ENCODE measurements around the gene EMC6. TPM values are rescaled to one million over a fixed set of nuclear protein-coding genes. Genes with fewer than 3 reads are reported as not detected.

Gene EMC6
- polyA plus RNA-seq, 1 donor (not counting 4 experiments of a cell fraction or from before 2014, with no cell fraction given) = 35.4 TPM

DNA sequence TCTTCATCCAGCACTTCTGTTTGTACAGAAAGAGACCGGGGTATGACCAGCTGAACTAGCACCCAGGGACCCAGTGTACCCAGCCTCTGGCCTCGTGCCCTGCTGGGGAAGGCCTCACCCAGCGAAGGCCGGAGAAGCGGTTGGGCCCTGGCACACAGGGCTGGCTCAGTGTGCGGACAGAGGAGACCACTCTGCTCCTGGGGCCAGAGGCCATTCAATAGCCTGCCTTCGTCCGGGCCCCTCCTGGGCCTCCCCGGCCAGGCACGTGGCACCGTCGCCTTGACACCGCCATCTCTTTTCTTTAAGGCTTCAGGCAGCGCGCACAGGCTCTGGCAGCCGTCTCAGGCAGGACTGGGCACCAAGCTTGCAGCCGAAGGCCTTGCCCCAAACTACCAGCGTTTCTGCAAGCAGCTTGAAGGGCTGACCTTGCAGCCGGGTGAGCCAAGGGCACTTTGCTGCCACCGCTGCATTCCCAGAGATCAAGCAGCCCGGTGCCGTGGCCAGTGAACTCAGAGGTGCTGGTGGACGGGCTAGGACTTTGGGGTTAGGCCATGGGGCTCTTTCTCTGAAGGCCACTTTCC is 8.2 kb upstream of the EMC6 start:
- Histone ChIP-seq H3K9me1 (ENCODE audit: control insufficient read depth, extremely low read depth, insufficient read depth, low read length) (peaks cover 7% of the 10 kb centered on the region), H3K9ac (ENCODE audit: control insufficient read depth, extremely low read depth, insufficient read depth, low read length) (no peak overlapping the region), H3K4me2 (ENCODE audit: control insufficient read depth, extremely low read depth, insufficient read depth, low read depth, low read length) (no peak overlapping the region), H3K4me1 (ENCODE audit: control insufficient read depth, extremely low read depth, insufficient read depth, low read length) (peaks cover 17% of the 10 kb centered on the region), H2AFZ (ENCODE audit: control insufficient read depth, low read length) (no peak overlapping the region), H3K27ac (ENCODE audit: control insufficient read depth, insufficient read depth, low read length) (peak overlapping the region; percentile 47), H3K79me2 (ENCODE audit: control insufficient read depth, insufficient read depth, low read length) (peaks cover 12% of the 10 kb centered on the region), H3K4me3 (ENCODE audit: control insufficient read depth in 2 of 3, extremely low read depth in 1 of 3, insufficient read depth in 2 of 3, low read depth in 1 of 3, low read length in 3 of 3) (no peak overlapping the region), H4K20me1 (ENCODE audit: control insufficient read depth, extremely low read depth, insufficient read depth, low read length) (peaks cover 8% of the 10 kb centered on the region), H3K36me3 (ENCODE audit: control insufficient read depth in 2 of 2, extremely low read depth in 1 of 2, insufficient read depth in 2 of 2, low read length in 2 of 2) (peaks cover 21 to 24% of the 10 kb centered on the region in 2 experiments), H3K27me3 (ENCODE audit: control insufficient read depth, extremely low read depth, insufficient read depth, low read length) (no peaks in the 10 kb centered on the region), H3K9me3 (ENCODE audit: control insufficient read depth, low read depth, low read length) (no peaks in the 10 kb centered on the region)
- no peak for DNase-seq (ENCODE audit: low read depth, low spot score)
- TF ChIP-seq EZH2 (IDR thresholded peaks at IDR 0.05; ENCODE audit: low read length) = no peak
- TF ChIP-seq, protein P1, sequence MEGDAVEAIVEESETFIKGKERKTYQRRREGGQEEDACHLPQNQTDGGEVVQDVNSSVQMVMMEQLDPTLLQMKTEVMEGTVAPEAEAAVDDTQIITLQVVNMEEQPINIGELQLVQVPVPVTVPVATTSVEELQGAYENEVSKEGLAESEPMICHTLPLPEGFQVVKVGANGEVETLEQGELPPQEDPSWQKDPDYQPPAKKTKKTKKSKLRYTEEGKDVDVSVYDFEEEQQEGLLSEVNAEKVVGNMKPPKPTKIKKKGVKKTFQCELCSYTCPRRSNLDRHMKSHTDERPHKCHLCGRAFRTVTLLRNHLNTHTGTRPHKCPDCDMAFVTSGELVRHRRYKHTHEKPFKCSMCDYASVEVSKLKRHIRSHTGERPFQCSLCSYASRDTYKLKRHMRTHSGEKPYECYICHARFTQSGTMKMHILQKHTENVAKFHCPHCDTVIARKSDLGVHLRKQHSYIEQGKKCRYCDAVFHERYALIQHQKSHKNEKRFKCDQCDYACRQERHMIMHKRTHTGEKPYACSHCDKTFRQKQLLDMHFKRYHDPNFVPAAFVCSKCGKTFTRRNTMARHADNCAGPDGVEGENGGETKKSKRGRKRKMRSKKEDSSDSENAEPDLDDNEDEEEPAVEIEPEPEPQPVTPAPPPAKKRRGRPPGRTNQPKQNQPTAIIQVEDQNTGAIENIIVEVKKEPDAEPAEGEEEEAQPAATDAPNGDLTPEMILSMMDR (optimal IDR thresholded peaks at IDR 0.05 in 1 of 3, IDR thresholded peaks at IDR 0.05 in 1 of 3, conservative IDR thresholded peaks at IDR 0.05 in 1 of 3; ENCODE audit: extremely low read depth in 1 of 3, insufficient read depth in 2 of 3, low read length in 3 of 3) = no peak
- FAIRE-seq = no peak
- dilution Hi-C loops (cut with MboI; ENCODE audit: extremely low pct_ligation_motif_present, low sequenced_read_pairs) = no loop called here

DNA sequence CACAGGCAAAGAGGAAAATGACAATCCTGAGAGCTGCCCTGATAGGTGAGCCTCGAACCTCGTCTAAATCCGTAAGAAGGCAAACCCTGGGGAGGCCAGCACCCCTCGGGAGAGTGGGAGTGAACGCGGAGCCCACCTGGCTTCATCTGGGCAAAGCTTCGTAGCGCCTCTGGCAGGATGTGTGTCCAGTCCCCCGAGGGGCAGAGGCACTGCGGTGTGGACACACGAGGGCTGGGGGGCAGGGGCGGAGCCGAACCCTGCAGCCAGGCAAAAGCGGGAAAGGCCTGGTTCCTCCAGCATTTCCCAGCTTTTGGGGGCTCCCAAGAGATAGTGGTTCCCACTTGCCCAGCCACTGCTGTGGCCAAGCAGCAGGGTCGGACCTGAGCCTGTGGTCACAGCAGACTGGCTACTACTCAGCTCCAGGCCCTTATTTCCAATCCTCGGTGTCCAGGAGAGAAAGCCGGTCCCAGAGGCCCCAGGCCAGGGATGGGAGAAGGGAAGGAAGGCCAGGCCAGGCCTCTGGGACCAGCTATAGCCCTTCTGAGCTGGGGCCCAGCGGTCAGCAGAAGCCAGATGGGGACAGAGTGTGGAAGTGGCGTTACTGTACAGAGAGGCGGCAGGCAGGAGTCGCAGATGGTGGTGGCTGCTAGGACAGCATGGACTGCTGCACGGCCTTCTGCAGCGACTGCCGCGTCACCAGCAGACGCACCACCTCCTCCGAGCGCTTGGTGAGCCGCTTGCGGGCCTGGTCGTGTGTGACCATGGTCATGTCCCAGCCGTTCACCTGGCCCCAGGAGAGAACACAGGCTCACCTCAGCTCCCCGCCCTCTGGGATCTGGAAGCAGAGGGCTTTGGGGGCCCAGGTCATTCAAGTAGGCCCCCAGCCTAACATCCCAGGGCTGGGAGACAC is 5.3 kb upstream of the EMC6 start:
- Histone ChIP-seq H3K27me3 (ENCODE audit: control insufficient read depth, extremely low read depth, insufficient read depth, low read length) (no peaks in the 10 kb centered on the region), H4K20me1 (ENCODE audit: control insufficient read depth, extremely low read depth, insufficient read depth, low read length) (peaks cover 12% of the 10 kb centered on the region), H3K9me3 (ENCODE audit: control insufficient read depth, low read depth, low read length) (no peaks in the 10 kb centered on the region), H3K4me3 (ENCODE audit: control insufficient read depth in 2 of 3, extremely low read depth in 1 of 3, insufficient read depth in 2 of 3, low read depth in 1 of 3, low read length in 3 of 3) (no peak overlapping the region), H3K36me3 (ENCODE audit: control insufficient read depth in 2 of 2, extremely low read depth in 1 of 2, insufficient read depth in 2 of 2, low read length in 2 of 2) (peaks cover 29 to 30% of the 10 kb centered on the region in 2 experiments), H3K9ac (ENCODE audit: control insufficient read depth, extremely low read depth, insufficient read depth, low read length) (no peak overlapping the region), H3K4me2 (ENCODE audit: control insufficient read depth, extremely low read depth, insufficient read depth, low read depth, low read length) (no peak overlapping the region), H3K27ac (ENCODE audit: control insufficient read depth, insufficient read depth, low read length) (no peak overlapping the region), H3K79me2 (ENCODE audit: control insufficient read depth, insufficient read depth, low read length) (peaks cover 31% of the 10 kb centered on the region), H2AFZ (ENCODE audit: control insufficient read depth, low read length) (no peak overlapping the region), H3K4me1 (ENCODE audit: control insufficient read depth, extremely low read depth, insufficient read depth, low read length) (peaks cover 37% of the 10 kb centered on the region), H3K9me1 (ENCODE audit: control insufficient read depth, extremely low read depth, insufficient read depth, low read length) (peaks cover 11% of the 10 kb centered on the region)
- dilution Hi-C loops (cut with MboI; ENCODE audit: extremely low pct_ligation_motif_present, low sequenced_read_pairs) = no loop called here
- DNase-seq (ENCODE audit: low read depth, low spot score) = no peak
- no peak for TF ChIP-seq EZH2 (IDR thresholded peaks at IDR 0.05; ENCODE audit: low read length)
- TF ChIP-seq, protein P1 (optimal IDR thresholded peaks at IDR 0.05 in 1 of 3, IDR thresholded peaks at IDR 0.05 in 1 of 3, conservative IDR thresholded peaks at IDR 0.05 in 1 of 3; ENCODE audit: extremely low read depth in 1 of 3, insufficient read depth in 2 of 3, low read length in 3 of 3) = no peak
- FAIRE-seq = no peak

Data from keratinocyte (primary cell).